H1 (cell line): Measurements from ENCODE around the gene EYA2. TPM values are rescaled to one million over a fixed set of nuclear protein-coding genes. Genes with fewer than 3 reads are reported as not detected.

Experiments
- CTCF ChIA-PET: fragments of 300-600 bp; sonication (Branson Sonifier 250); formaldehyde crosslinking; loops from one replicate; lab custom pipeline; 2021; ENCODE audit not compliant: partially characterized antibody; lab: Charles Lee
- POLR2A ChIA-PET: fragments of 300-600 bp; sonication (Branson Sonifier 250); formaldehyde crosslinking; loops from one replicate; lab custom pipeline; 2021; ENCODE audit warnings: inconsistent platforms; ENCODE audit not compliant: partially characterized antibody; lab: Charles Lee
- DNase-seq, 2 experiments: peaks; one replicate each; pipeline versions ENCODE4 v3.0.0 to v3.0.0-alpha.2; 2010 to 2022; ENCODE audit warnings: low spot score in 2 of 2, low read depth in 1 of 2, mixed read lengths in 1 of 2
- FAIRE-seq: peaks from 2 replicates; lab custom pipeline; 2011; peaks lifted over from hg19 to GRCh38; lab: Jason Lieb, UNC
- H2AFZ ChIP-seq: 2 replicates; pipeline ENCODE4 v1.8.1; 2012; ENCODE audit warnings: low read length, inconsistent platforms
- H2AK5ac ChIP-seq: 2 replicates; pipeline ENCODE4 v1.6.1; 2013; ENCODE audit warnings: low read depth, low read length
- H2BK120ac ChIP-seq: replicated peaks from 2 replicates; pipeline ENCODE3; 2013; ENCODE audit warnings: low read depth, low read length, inconsistent platforms
- H2BK12ac ChIP-seq: 2 replicates; pipeline ENCODE4 v1.6.1; 2013; ENCODE audit warnings: low read depth, low read length
- H2BK15ac ChIP-seq: 2 replicates; pipeline ENCODE4 v1.6.1; 2013; ENCODE audit warnings: low read length
- H2BK20ac ChIP-seq: 2 replicates; pipeline ENCODE4 v1.6.1; 2013; ENCODE audit warnings: low read length
- H2BK5ac ChIP-seq: 2 replicates; pipeline ENCODE4 v1.6.1; 2013; ENCODE audit warnings: low read depth, low read length
- H3K14ac ChIP-seq: 2 replicates; pipeline ENCODE4 v1.6.1; 2013; ENCODE audit warnings: inconsistent platforms; ENCODE audit not compliant: insufficient read length
- H3K18ac ChIP-seq: 2 replicates; pipeline ENCODE4 v1.6.1; 2013; ENCODE audit warnings: low read length; ENCODE audit errors: extremely low read depth
- H3K23ac ChIP-seq: 2 replicates; pipeline ENCODE4 v1.6.1; 2013; ENCODE audit warnings: inconsistent platforms; ENCODE audit not compliant: insufficient read length
- H3K23me2 ChIP-seq: 2 replicates; pipeline ENCODE4 v1.6.1; 2013; ENCODE audit warnings: low read depth, low read length
- H3K27ac ChIP-seq: 2 replicates; pipeline ENCODE4 v1.6.1; 2011; ENCODE audit warnings: low read depth, low read length, inconsistent platforms
- H3K27me3 ChIP-seq, 4 experiments: replicated peaks in 1 of 4; 1 replicate in 1 of 4; 2 replicates in 3 of 4; pipeline versions ENCODE4 v1.6.1 to v1.8.1; 2011 to 2013; ENCODE audit warnings: low read length in 3 of 4, mild to moderate bottlenecking in 3 of 4, inconsistent platforms in 2 of 4, mixed read lengths in 2 of 4, moderate library complexity in 1 of 4; ENCODE audit not compliant: control insufficient read depth in 3 of 4, insufficient read depth in 3 of 4; ENCODE audit errors: extremely low read depth in 1 of 4
- H3K36me3 ChIP-seq, 4 experiments: 2 replicates each; pipeline versions ENCODE4 v1.6.1 to v1.8.1; 2011 to 2013; ENCODE audit warnings: mild to moderate bottlenecking in 4 of 4, low read length in 3 of 4, moderate library complexity in 2 of 4, control low read depth in 1 of 4, inconsistent platforms in 1 of 4; ENCODE audit not compliant: insufficient read depth in 4 of 4, control insufficient read depth in 2 of 4
- H3K4ac ChIP-seq: replicated peaks from 2 replicates; pipeline ENCODE3; 2013; ENCODE audit warnings: low read length, low read depth, mixed read lengths, inconsistent platforms; ENCODE audit not compliant: insufficient read length
- H3K4me1 ChIP-seq, 4 experiments: replicated peaks in 1 of 4; 1 replicate in 1 of 4; 2 replicates in 3 of 4; pipeline versions ENCODE4 v1.6.1 to v1.8.1; 2011 to 2013; ENCODE audit warnings: low read length in 3 of 4, inconsistent platforms in 2 of 4, mixed read lengths in 1 of 4; ENCODE audit not compliant: insufficient read depth in 4 of 4, control insufficient read depth in 3 of 4
- H3K4me2 ChIP-seq, 2 experiments: 2 replicates each; pipeline versions ENCODE4 v1.6.1 to v1.8.1; 2011 to 2013; ENCODE audit warnings: low read depth in 2 of 2, low read length in 2 of 2, control low read depth in 1 of 2, inconsistent platforms in 1 of 2, mild to moderate bottlenecking in 1 of 2; ENCODE audit not compliant: insufficient read depth in 1 of 2
- H3K4me3 ChIP-seq, 4 experiments: fragments of 200-600, 300-600 bp in 1 of 4; sonication (generic), shearing (Covaris generic), sonication (Bioruptor Twin) in 1 of 4; 2 replicates each; pipeline versions ENCODE4 v1.5.1 to v1.8.1; 2011 to 2016; ENCODE audit warnings: low read length in 4 of 4, low read depth in 3 of 4, control low read depth in 2 of 4, inconsistent platforms in 2 of 4, mild to moderate bottlenecking in 2 of 4, mixed read lengths in 1 of 4, moderate library complexity in 1 of 4; ENCODE audit not compliant: insufficient read depth in 2 of 4; ENCODE audit errors: extremely low read depth in 1 of 4
- H3K56ac ChIP-seq: replicated peaks from 2 replicates; pipeline ENCODE3; 2013; ENCODE audit warnings: low read depth, mild to moderate bottlenecking, mixed read lengths, low read length, inconsistent platforms; ENCODE audit not compliant: insufficient read length
- H3K79me1 ChIP-seq: 2 replicates; pipeline ENCODE4 v1.6.1; 2013; ENCODE audit warnings: low read depth, low read length, control low read depth
- H3K79me2 ChIP-seq, 2 experiments: 2 replicates each; pipeline versions ENCODE4 v1.6.1 to v1.8.1; 2012 to 2013; ENCODE audit warnings: low read length in 2 of 2, mild to moderate bottlenecking in 2 of 2, inconsistent platforms in 1 of 2; ENCODE audit not compliant: insufficient read depth in 2 of 2, control insufficient read depth in 1 of 2
- H3K9ac ChIP-seq, 4 experiments: replicated peaks in 1 of 4; 1 replicate in 1 of 4; 2 replicates in 3 of 4; pipeline versions ENCODE4 v1.6.1 to v1.8.1; 2011 to 2013; ENCODE audit warnings: low read depth in 3 of 4, low read length in 3 of 4, control low read depth in 2 of 4, mild to moderate bottlenecking in 2 of 4, moderate library complexity in 2 of 4, inconsistent platforms in 1 of 4; ENCODE audit errors: extremely low read depth in 1 of 4
- H3K9me3 ChIP-seq, 2 experiments: 2 replicates each; pipeline versions ENCODE4 v1.6.1 to v1.8.1; 2012 to 2013; ENCODE audit warnings: mild to moderate bottlenecking in 2 of 2, moderate library complexity in 2 of 2, control low read depth in 1 of 2, inconsistent platforms in 1 of 2, low read depth in 1 of 2, low read length in 1 of 2, mixed read lengths in 1 of 2; ENCODE audit not compliant: insufficient read depth in 2 of 2
- H4K20me1 ChIP-seq, 2 experiments: replicated peaks in 1 of 2; 2 replicates each; pipeline versions ENCODE3 to v1.8.1; 2011 to 2013; ENCODE audit warnings: inconsistent platforms in 2 of 2, low read length in 2 of 2, mild to moderate bottlenecking in 1 of 2; ENCODE audit not compliant: insufficient read depth in 2 of 2, control insufficient read depth in 1 of 2
- H4K5ac ChIP-seq: 2 replicates; pipeline ENCODE4 v1.6.1; 2013; ENCODE audit warnings: low read length, low read depth, mixed read lengths, inconsistent platforms; ENCODE audit not compliant: insufficient read length
- H4K8ac ChIP-seq: 2 replicates; pipeline ENCODE4 v1.8.0; 2013; ENCODE audit warnings: mild to moderate bottlenecking, moderate library complexity, low read length, inconsistent platforms; ENCODE audit not compliant: insufficient read depth; ENCODE audit errors: extremely low read depth
- H4K91ac ChIP-seq: replicated peaks from 2 replicates; pipeline ENCODE3; 2013; ENCODE audit warnings: low read length, mixed read lengths, inconsistent platforms; ENCODE audit not compliant: insufficient read length
- ASH2L ChIP-seq: fragments of 200-600, 300-600 bp; sonication (generic); IDR thresholded peaks from one replicate; pipeline ENCODE4 v1.7.1; 2017; ENCODE audit warnings: low read length
- ATF2 ChIP-seq: IDR thresholded peaks from 2 replicates; pipeline ENCODE4 v1.6.1; 2012; ENCODE audit warnings: low read length, inconsistent platforms
- BACH1 ChIP-seq: IDR thresholded peaks from 2 replicates; pipeline ENCODE4 v1.6.1; 2012; ENCODE audit warnings: low read length, improper control_type of control experiment
- BCL11A ChIP-seq, 2 experiments: IDR thresholded peaks; one replicate each; pipeline ENCODE4 v1.6.1; 2011; ENCODE audit warnings: low read depth in 2 of 2, low read length in 2 of 2, mild to moderate bottlenecking in 2 of 2
- CTCF ChIP-seq, 3 experiments: IDR thresholded peaks; 1 replicate in 2 of 3; 2 replicates in 1 of 3; pipeline versions ENCODE4 v1.5.1 to v1.6.1; 2011; ENCODE audit warnings: low read length in 3 of 3, mild to moderate bottlenecking in 3 of 3, inconsistent platforms in 2 of 3, low read depth in 1 of 3, moderate library complexity in 1 of 3; ENCODE audit not compliant: insufficient read depth in 1 of 3; ENCODE audit errors: control extremely low read depth in 1 of 3
- EP300 ChIP-seq, 2 experiments: IDR thresholded peaks; 1 replicate in 1 of 2; 2 replicates in 1 of 2; pipeline ENCODE4 v1.6.1; 2011 to 2012; ENCODE audit warnings: low read depth in 2 of 2, low read length in 2 of 2, mild to moderate bottlenecking in 2 of 2, borderline replicate concordance in 1 of 2, inconsistent platforms in 1 of 2, moderate library complexity in 1 of 2
- JUN ChIP-seq: IDR thresholded peaks from 2 replicates; pipeline ENCODE4 v1.6.1; 2011; ENCODE audit warnings: low read depth, mild to moderate bottlenecking, improper control_type of control experiment, low read length
- TEAD4 ChIP-seq: IDR thresholded peaks from 2 replicates; pipeline ENCODE4 v1.6.1; 2012; ENCODE audit warnings: low read depth, low read length, inconsistent platforms, mixed read lengths
- ZNF274 ChIP-seq: IDR thresholded peaks from 2 replicates; pipeline ENCODE4 v1.7.0; 2012; ENCODE audit warnings: low read length, borderline replicate concordance; ENCODE audit errors: extremely low read depth
- WGBS, 2 experiments: shearing (Covaris generic) in 1 of 2; methylation state at CpG; one replicate each; pipeline versions ENCODE4 v1.1.6 to v1.1.7; 2013 to 2015; ENCODE audit warnings: low lambda C conversion rate in 2 of 2, mixed read lengths in 2 of 2, inconsistent platforms in 1 of 2, low coverage in 1 of 2, missing lambda C conversion rate in 1 of 2; ENCODE audit not compliant: insufficient replicate concordance in 2 of 2, insufficient coverage in 1 of 2, insufficient read length in 1 of 2; ENCODE audit errors: extremely low coverage in 1 of 2, missing lambda C conversion rate in 1 of 2; 5-methylcytosine and 5-hydroxymethylcytosine counted together
- polyA plus RNA-seq, 7 experiments: library from polyadenylated mRNA; depleted of rRNA in 3 of 7; stranded (reverse) in 5 of 7; unstranded in 2 of 7; fragments of >200 nt in 5 of 7; fragments of 200-250 nt in 2 of 7; gene quantifications; 1 replicate in 5 of 7; 2 replicates in 1 of 7; 4 replicates in 1 of 7; pipeline versions ENCODE4 v1.2.1 to v1.2.3, GENCODE V29; 2011 to 2013; ENCODE audit warnings: missing spikeins in 2 of 7, mixed read lengths in 2 of 7
- total RNA-seq: library from RNA; stranded (reverse); fragmentation: NEBNext Ultra II Directional; extraction: Animal tissue kit (Norgen Biotek cat#: 25700); gene quantifications from 2 replicates; pipeline ENCODE4 v1.2.1, GENCODE V29; 2021

EYA2 gene
- total and polyA plus RNA-seq, 2 of the 8 experiments (the other 6 are each of a cell fraction or from before 2014, with no cell fraction given): 1.6 to 1.7 TPM

- ChIA-PET CTCF (interaction anchor here (0.8 to 1.7 kb wide), 4 partner anchors 15 to 197 kb away, joined by 3 to 5 read pairs (median 4); no protein-coding TSS in a partner anchor), POLR2A (no interaction called here)
- no peak overlapping the region for H3K9ac ChIP-seq
- no peak for TF ChIP-seq JUN
- no peak for TF ChIP-seq ATF2
- TF ChIP-seq ZNF274: no peak
- TF ChIP-seq TEAD4: no peak
- no peak for TF ChIP-seq EP300 (IDR thresholded peaks at IDR 0.05; ENCODE audit: borderline replicate concordance in 1 of 2, low read depth in 2 of 2, low read length in 2 of 2)
- TF ChIP-seq CTCF (IDR thresholded peaks at IDR 0.05; ENCODE audit: control extremely low read depth in 1 of 3, insufficient read depth in 1 of 3, low read depth in 1 of 3, low read length in 3 of 3): no peak
- no peak for TF ChIP-seq BACH1
- TF ChIP-seq ASH2L: no peak
- no peak for TF ChIP-seq BCL11A (IDR thresholded peaks at IDR 0.05; ENCODE audit: low read depth in 2 of 2, low read length in 2 of 2)
Measured at GRCh38 chr20:46953596-46953995, 59.0 kb downstream of the EYA2 start.

More at GRCh38 chr20:46953596-46953995, 59.0 kb downstream of the EYA2 start:
- no peaks in the 10 kb centered on the region for H3K79me2 ChIP-seq
- no peak overlapping the region for H2BK12ac ChIP-seq
- H3K4me1 ChIP-seq: peaks cover 0 to 4% (median 0%) of the 10 kb centered on the region in 4 experiments; a peak in 2 of 7 replicates
- no peaks in the 10 kb centered on the region; the same call in 1 of the 2 replicates for H3K23me2 ChIP-seq
- FAIRE-seq (no peak), DNase-seq (no peak)
- H3K18ac ChIP-seq: no peak overlapping the region
- no peak overlapping the region for H2BK15ac ChIP-seq
- H4K91ac ChIP-seq: no peak overlapping the region
- no peak overlapping the region for H2AK5ac ChIP-seq
- no peak overlapping the region for H3K14ac ChIP-seq
- H4K8ac ChIP-seq: no peak overlapping the region
- no peak overlapping the region for H3K27ac ChIP-seq
- H3K9me3 ChIP-seq: peaks cover 5 to 9% of the 10 kb centered on the region in 2 experiments; a peak in 2 of 4 replicates
- H3K36me3 ChIP-seq: peaks cover 0 to 3% (median 0%) of the 10 kb centered on the region in 4 experiments; a peak in 1 of 8 replicates
- no peak overlapping the region for H2BK5ac ChIP-seq
- H3K4ac ChIP-seq: no peak overlapping the region
- no peaks in the 10 kb centered on the region for H4K20me1 ChIP-seq
- H3K27me3 ChIP-seq: no peaks in the 10 kb centered on the region
- H3K4me2 ChIP-seq: no peak overlapping the region
- no peak overlapping the region for H2AFZ ChIP-seq
- no peak overlapping the region for H3K56ac ChIP-seq
- no peak overlapping the region for H2BK20ac ChIP-seq
- no peak overlapping the region for H3K23ac ChIP-seq
- no peak overlapping the region for H4K5ac ChIP-seq
- no peak overlapping the region for H2BK120ac ChIP-seq
- no peaks in the 10 kb centered on the region for H3K79me1 ChIP-seq
- H3K4me3 ChIP-seq: no peak overlapping the region
- 86% methylated on average over 4 of the region's 4 CpGs; no CpG with 5 or more reads in 1 of the 2 experiments for WGBS, 2 experiments
